B cell (primary cell): ENCODE measurements around the gene SART3. TPM values are rescaled to one million over a fixed set of nuclear protein-coding genes. Genes with fewer than 3 reads are reported as not detected.
"Not testable (repeated sequence)": the region's sequence is repeated elsewhere in the genome, so short reads cannot be mapped to it uniquely, and the experiment has no call there.

Experiments
- ATAC-seq: fragments of 200-7000 bp; cut with Tn5 transposase; one replicate; pipeline ENCODE4 v1.10.0; 2021; ENCODE audit warnings: low read depth, mild to moderate bottlenecking, moderate number of reproducible peaks, moderate library complexity
- CTCF ChIA-PET: fragments of 350-600 bp; sonication (Branson Sonifier 250); formaldehyde crosslinking; loops from one replicate; lab custom pipeline; 2021; ENCODE audit warnings: antibody characterized with exemption, inconsistent platforms; lab: Charles Lee
- POLR2A ChIA-PET: fragments of 350-600 bp; sonication (Branson Sonifier 250); formaldehyde crosslinking; loops from one replicate; lab custom pipeline; 2021; ENCODE audit warnings: antibody characterized with exemption; lab: Charles Lee
- DNase-seq: peaks from one replicate; pipeline ENCODE4 v3.0.0; 2013
- H2AFZ ChIP-seq: 2 replicates; pipeline ENCODE4 v1.6.1; 2012; ENCODE audit warnings: mild to moderate bottlenecking, low read depth, low read length; ENCODE audit not compliant: insufficient read depth, poor library complexity, severe bottlenecking
- H3K27ac ChIP-seq, 2 donors: 1 replicate in 1 of 2; 2 replicates in 1 of 2; pipeline ENCODE4 v1.5.1; 2012 to 2013; ENCODE audit warnings: low read length in 2 of 2, mild to moderate bottlenecking in 2 of 2, moderate library complexity in 1 of 2
- H3K27me3 ChIP-seq, 4 experiments: fragments of 200-600 bp in 1 of 4; sonication (generic) in 1 of 4; replicated peaks in 1 of 4; 1 replicate in 2 of 4; 2 replicates in 2 of 4; pipeline versions ENCODE4 v1.6.1 to v1.7.0; 2013 to 2016; ENCODE audit warnings: low read length in 3 of 4, mild to moderate bottlenecking in 2 of 4, mixed read lengths in 1 of 4, moderate library complexity in 1 of 4; ENCODE audit not compliant: insufficient read depth in 4 of 4, control insufficient read depth in 3 of 4; ENCODE audit errors: control extremely low read depth in 1 of 4
- H3K36me3 ChIP-seq, 2 experiments: replicated peaks in 1 of 2; 1 replicate in 1 of 2; 2 replicates in 1 of 2; pipeline versions ENCODE4 v1.6.1 to v1.7.1; 2013; ENCODE audit warnings: low read length in 1 of 2; ENCODE audit not compliant: insufficient read depth in 2 of 2, control insufficient read depth in 1 of 2; ENCODE audit errors: control extremely low read depth in 1 of 2, extremely low read depth in 1 of 2
- H3K4me1 ChIP-seq, 2 donors: fragments of 200-600 bp in 1 of 2; sonication (generic) in 1 of 2; 1 replicate in 1 of 2; 2 replicates in 1 of 2; pipeline versions ENCODE4 v1.5.1 to v1.6.1; 2013 to 2017; ENCODE audit warnings: low read length in 2 of 2; ENCODE audit not compliant: control insufficient read depth in 2 of 2, insufficient read depth in 2 of 2
- H3K4me2 ChIP-seq: replicated peaks from 2 replicates; pipeline ENCODE3; 2012; ENCODE audit warnings: mild to moderate bottlenecking, low read depth, low read length; ENCODE audit not compliant: poor library complexity, severe bottlenecking
- H3K4me3 ChIP-seq, 5 experiments: fragments of 200-600 bp in 1 of 5; sonication (generic) in 1 of 5; 1 replicate in 3 of 5; 2 replicates in 2 of 5; pipeline versions ENCODE4 v1.5.1 to v1.7.0; 2011 to 2016; ENCODE audit warnings: low read length in 4 of 5, mild to moderate bottlenecking in 4 of 5, low read depth in 2 of 5, control low read depth in 1 of 5, moderate library complexity in 1 of 5; ENCODE audit not compliant: insufficient read depth in 1 of 5; ENCODE audit errors: control extremely low read depth in 1 of 5, extremely low read depth in 1 of 5
- H3K79me2 ChIP-seq: fragments of 200-600 bp; sonication (generic); one replicate; pipeline ENCODE4 v1.6.0; 2016; ENCODE audit warnings: low read length; ENCODE audit not compliant: control insufficient read depth, insufficient read depth
- H3K9ac ChIP-seq: fragments of 200-600 bp; sonication (generic); 2 replicates; pipeline ENCODE4 v1.6.1; 2017; ENCODE audit warnings: mild to moderate bottlenecking, low read length, moderate library complexity
- H3K9me3 ChIP-seq, 3 donors: one replicate each; pipeline versions ENCODE4 v1.6.1 to v1.7.1; 2013; ENCODE audit warnings: low read length in 2 of 3; ENCODE audit not compliant: control insufficient read depth in 2 of 3, insufficient read depth in 1 of 3; ENCODE audit errors: control extremely low read depth in 1 of 3
- H4K20me1 ChIP-seq: 2 replicates; pipeline ENCODE4 v1.6.0; 2012; ENCODE audit warnings: mild to moderate bottlenecking, low read length; ENCODE audit not compliant: insufficient read depth, control insufficient read depth, poor library complexity, severe bottlenecking
- H3K27ac Mint-ChIP-seq: one replicate; pipeline ENCODE4 v1.8.0; 2021; ENCODE audit warnings: mixed read lengths
- H3K27me3 Mint-ChIP-seq: one replicate; pipeline ENCODE4 v1.8.0; 2021; ENCODE audit warnings: mixed read lengths
- H3K4me1 Mint-ChIP-seq: one replicate; pipeline ENCODE4 v1.8.0; 2021; ENCODE audit warnings: mixed read lengths
- H3K4me3 Mint-ChIP-seq: one replicate; pipeline ENCODE4 v1.8.0; 2021; ENCODE audit warnings: mixed read lengths
- H3K9me3 Mint-ChIP-seq: one replicate; pipeline ENCODE4 v1.8.0; 2022; ENCODE audit warnings: mixed read lengths; ENCODE audit not compliant: insufficient read depth
- CTCF ChIP-seq: fragments of 200-600 bp; IDR thresholded peaks from one replicate; pipeline ENCODE4 v1.8.0; 2022; ENCODE audit warnings: antibody characterized with exemption, mild to moderate bottlenecking
- EZH2 ChIP-seq: IDR thresholded peaks from 2 replicates; pipeline ENCODE4 v1.6.1; 2012; ENCODE audit warnings: borderline replicate concordance, low read depth, mild to moderate bottlenecking, moderate library complexity, low read length; ENCODE audit not compliant: insufficient read depth, poor library complexity, severe bottlenecking
- WGBS: methylation state at CpG from one replicate; pipeline ENCODE4 v1.1.5; 2013; ENCODE audit warnings: missing lambda C conversion rate; ENCODE audit not compliant: insufficient coverage; 5-methylcytosine and 5-hydroxymethylcytosine counted together
- intact Hi-C: fragments of 100-400 bp; cut with micrococcal nuclease; formaldehyde crosslinking; loops from one replicate; pipeline ENCODE4 v1.10.0; 2022
- polyA plus RNA-seq: library from polyadenylated mRNA; depleted of rRNA; stranded (reverse); fragments of >200 nt; gene quantifications from 2 replicates; pipeline ENCODE4 v1.2.3, GENCODE V29; 2012
- total RNA-seq, 2 donors: library from RNA; stranded (reverse); fragments of 120-200 nt in 1 of 2; gene quantifications; 1 replicate in 1 of 2; 2 replicates in 1 of 2; pipeline versions ENCODE4 v1.2.3 to v1.2.4, GENCODE V29; 2013 to 2022

Gene SART3
- total and polyA plus RNA-seq, 2 donors (not counting 1 experiment from before 2014, with no cell fraction given), result 24.1 to 131 TPM

GRCh38 chr12:108576660-108577234, 15.8 kb upstream of the SART3 start:
- no peak overlapping the region for H3K4me3 ChIP-seq
- ATAC-seq (no peak), DNase-seq (no peak)
- H2AFZ ChIP-seq, result no peak overlapping the region
- H4K20me1 ChIP-seq, result no peaks in the 10 kb centered on the region
- peaks cover 3% of the 10 kb centered on the region for H3K9me3 Mint-ChIP-seq
- H3K9me3 ChIP-seq, result peaks cover 0 to 4% (median 0%) of the 10 kb centered on the region in 3 donors
- H3K4me1 Mint-ChIP-seq, result peaks cover 51% of the 10 kb centered on the region
- ChIA-PET POLR2A (no interaction called here), CTCF (interaction anchor here (1.3 to 4.2 kb wide), 3 partner anchors 35 to 227 kb away, joined by 3 to 29 read pairs (median 14); no protein-coding TSS in a partner anchor)
- intact Hi-C loops, result no loop called here
- H3K27ac ChIP-seq, result no peak overlapping the region
- no peak for TF ChIP-seq EZH2
- TF ChIP-seq CTCF, result no peak
- H3K4me1 ChIP-seq, result peaks cover 21 to 27% of the 10 kb centered on the region in 2 donors
- no peak overlapping the region for H3K27ac Mint-ChIP-seq
- H3K27me3 ChIP-seq, result no peaks in the 10 kb centered on the region
- H3K4me2 ChIP-seq, result no peak overlapping the region
- no peaks in the 10 kb centered on the region for H3K27me3 Mint-ChIP-seq
- H3K79me2 ChIP-seq, result no peaks in the 10 kb centered on the region
- no peaks in the 10 kb centered on the region for H3K36me3 ChIP-seq
- 44% methylated on average over 5 of the region's 6 CpGs for WGBS
- H3K4me3 Mint-ChIP-seq, result no peak overlapping the region
- H3K9ac ChIP-seq, result no peak overlapping the region

- ChIA-PET POLR2A (no interaction called here), CTCF (interaction anchor here (0.5 to 4.2 kb wide), 6 partner anchors 11 to 306 kb away, joined by 3 to 29 read pairs (median 4); partner anchors contain the start of gene SELPLG)
- peaks cover 0 to 4% (median 0%) of the 10 kb centered on the region in 3 donors for H3K9me3 ChIP-seq
- Mint-ChIP-seq H3K9me3 (peaks cover 3% of the 10 kb centered on the region), H3K27me3 (no peaks in the 10 kb centered on the region), H3K27ac (no peak overlapping the region), H3K4me1 (peaks cover 64% of the 10 kb centered on the region), H3K4me3 (no peak overlapping the region)
- no peak overlapping the region for H3K4me3 ChIP-seq
- peaks cover 26 to 41% of the 10 kb centered on the region in 2 donors for H3K4me1 ChIP-seq
- H4K20me1 ChIP-seq, result no peaks in the 10 kb centered on the region
- 85% methylated on average over 4 of the region's 9 CpGs for WGBS
- H3K27me3 ChIP-seq, result no peaks in the 10 kb centered on the region
- TF ChIP-seq EZH2 (no peak), CTCF (no peak)
- H3K4me2 ChIP-seq, result no peak overlapping the region
- intact Hi-C loops, result no loop called here
- no peak overlapping the region for H2AFZ ChIP-seq
- no peak for ATAC-seq
- H3K36me3 ChIP-seq, result no peaks in the 10 kb centered on the region
- no peak for DNase-seq
- no peaks in the 10 kb centered on the region for H3K79me2 ChIP-seq
- no peak overlapping the region for H3K9ac ChIP-seq
- no peak overlapping the region for H3K27ac ChIP-seq
Measured at GRCh38 chr12:108575199-108575912, 14.4 kb upstream of the SART3 start.

GRCh38 chr12:108574276-108574675, 13.3 kb upstream of the SART3 start:
- CTCF ChIA-PET, result interaction anchor here (1.0 to 19.8 kb wide), 5 partner anchors 9 to 90 kb away, joined by 3 to 424 read pairs (median 29); partner anchors contain the start of gene SELPLG
- 100% methylated on average over 1 of the region's 1 CpG for WGBS
- H3K27ac ChIP-seq, H3K79me2 ChIP-seq, H3K27ac Mint-ChIP-seq, H3K36me3 ChIP-seq, intact Hi-C loops, ATAC-seq, POLR2A ChIA-PET, H4K20me1 ChIP-seq, H3K4me3 Mint-ChIP-seq, H3K4me3 ChIP-seq, H3K4me2 ChIP-seq, DNase-seq, H3K9ac ChIP-seq, H3K9me3 ChIP-seq, H2AFZ ChIP-seq, H3K9me3 Mint-ChIP-seq, H3K27me3 ChIP-seq, H3K27me3 Mint-ChIP-seq: not testable (repeated sequence)
- peaks cover 66% of the 10 kb centered on the region for H3K4me1 Mint-ChIP-seq
- peaks cover 28 to 46% of the 10 kb centered on the region in 2 donors for H3K4me1 ChIP-seq
